ENCODE measurements around the gene ITGB8.

DNA sequence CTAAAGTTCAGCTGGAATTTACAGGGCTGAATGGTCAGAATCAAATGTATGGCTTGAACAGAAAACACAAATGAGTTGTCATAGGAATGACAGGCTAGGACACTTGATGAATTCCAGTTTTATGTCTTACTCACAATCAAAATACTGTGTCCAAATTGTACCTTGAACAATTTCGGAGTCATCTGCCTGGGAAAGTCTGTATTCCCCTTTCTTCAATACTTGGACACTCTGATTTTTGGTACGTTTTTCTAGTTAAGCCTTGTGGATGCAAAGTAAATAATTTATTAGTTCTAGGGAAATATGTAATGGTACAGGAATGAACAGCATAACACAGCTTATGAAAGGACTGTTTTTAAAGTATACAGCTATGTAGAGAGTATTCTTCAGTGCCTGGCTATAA is 100.4 kb downstream of the ITGB8 start:
- TF ChIP-seq, protein P1, sequence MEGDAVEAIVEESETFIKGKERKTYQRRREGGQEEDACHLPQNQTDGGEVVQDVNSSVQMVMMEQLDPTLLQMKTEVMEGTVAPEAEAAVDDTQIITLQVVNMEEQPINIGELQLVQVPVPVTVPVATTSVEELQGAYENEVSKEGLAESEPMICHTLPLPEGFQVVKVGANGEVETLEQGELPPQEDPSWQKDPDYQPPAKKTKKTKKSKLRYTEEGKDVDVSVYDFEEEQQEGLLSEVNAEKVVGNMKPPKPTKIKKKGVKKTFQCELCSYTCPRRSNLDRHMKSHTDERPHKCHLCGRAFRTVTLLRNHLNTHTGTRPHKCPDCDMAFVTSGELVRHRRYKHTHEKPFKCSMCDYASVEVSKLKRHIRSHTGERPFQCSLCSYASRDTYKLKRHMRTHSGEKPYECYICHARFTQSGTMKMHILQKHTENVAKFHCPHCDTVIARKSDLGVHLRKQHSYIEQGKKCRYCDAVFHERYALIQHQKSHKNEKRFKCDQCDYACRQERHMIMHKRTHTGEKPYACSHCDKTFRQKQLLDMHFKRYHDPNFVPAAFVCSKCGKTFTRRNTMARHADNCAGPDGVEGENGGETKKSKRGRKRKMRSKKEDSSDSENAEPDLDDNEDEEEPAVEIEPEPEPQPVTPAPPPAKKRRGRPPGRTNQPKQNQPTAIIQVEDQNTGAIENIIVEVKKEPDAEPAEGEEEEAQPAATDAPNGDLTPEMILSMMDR (IDR thresholded peaks at IDR 0.05) = no peak
- no peak for TF ChIP-seq POLR2A (IDR thresholded peaks at IDR 0.05)

Data from thyroid gland (tissue), 4 donors.